Kidney (tissue), 14 donors: Measurements from ENCODE around the gene PA2G4. TPM values are rescaled to one million over a fixed set of nuclear protein-coding genes. Genes with fewer than 3 reads are reported as not detected.
"Not testable (repeated sequence)": the region's sequence is repeated elsewhere in the genome, so short reads cannot be mapped to it uniquely, and the experiment has no call there.

Experiments used
- DNase-seq, 5 donors: peaks; one replicate each; pipeline ENCODE4 v3.0.0-alpha.2; 2013 to 2020
- FAIRE-seq: peaks from 2 replicates; lab custom pipeline; 2012; peaks lifted over from hg19 to GRCh38; lab: Jason Lieb, UNC
- H3K27ac ChIP-seq, 2 donors: one replicate each; pipeline ENCODE4 v1.7.0; 2013; ENCODE audit warnings: low read depth in 2 of 2, low read length in 2 of 2, inconsistent platforms in 1 of 2
- H3K27me3 ChIP-seq: one replicate; pipeline ENCODE4 v1.7.1; 2013; ENCODE audit warnings: low read length, inconsistent platforms; ENCODE audit not compliant: control insufficient read depth, insufficient read depth
- H3K36me3 ChIP-seq, 3 donors: one replicate each; pipeline versions ENCODE4 v1.7.0 to v1.7.1; 2013; ENCODE audit warnings: low read length in 3 of 3, control low read depth in 1 of 3, inconsistent platforms in 1 of 3; ENCODE audit not compliant: insufficient read depth in 3 of 3, control insufficient read depth in 2 of 3
- H3K4me1 ChIP-seq, 3 donors: one replicate each; pipeline versions ENCODE4 v1.7.0 to v1.7.1; 2013; ENCODE audit warnings: low read length in 3 of 3, inconsistent platforms in 1 of 3, low read depth in 1 of 3; ENCODE audit not compliant: control insufficient read depth in 2 of 3, insufficient read depth in 2 of 3
- H3K4me3 ChIP-seq, 3 donors: one replicate each; pipeline versions ENCODE4 v1.7.0 to v1.8.1; 2013; ENCODE audit warnings: low read length in 3 of 3, control low read depth in 1 of 3, inconsistent platforms in 1 of 3
- H3K9ac ChIP-seq, 3 donors: one replicate each; pipeline versions ENCODE4 v1.7.0 to v1.7.1; 2013; ENCODE audit warnings: low read length in 3 of 3, control low read depth in 1 of 3, inconsistent platforms in 1 of 3
- H3K9me3 ChIP-seq, 3 donors: one replicate each; pipeline versions ENCODE4 v1.7.0 to v1.7.1; 2013; ENCODE audit warnings: low read length in 3 of 3, control low read depth in 1 of 3, inconsistent platforms in 1 of 3; ENCODE audit not compliant: control insufficient read depth in 2 of 3, insufficient read depth in 1 of 3
- CTCF ChIP-seq: IDR thresholded peaks from 3 replicates; pipeline ENCODE4 v1.5.1; 2012; ENCODE audit warnings: mild to moderate bottlenecking, moderate library complexity, borderline replicate concordance; ENCODE audit not compliant: insufficient read depth; ENCODE audit errors: extremely low read depth
- intact Hi-C: fragments of 100-400 bp; cut with DNase I; formaldehyde crosslinking; loops from one replicate; pipeline ENCODE4 v1.11.1; 2022
- polyA plus RNA-seq: library from polyadenylated mRNA; stranded (reverse); fragments of 350-450 nt; fragmentation: Illumina TruSeq; extraction: RNeasy Lipid Tissue Mini Kit (QIAGEN cat#74804); gene quantifications from one replicate; pipeline ENCODE4 v1.2.3, GENCODE V29; 2014; ENCODE audit warnings: low read depth, low replicate concordance; ENCODE audit not compliant: insufficient read depth
- total RNA-seq: library from RNA; stranded (reverse); fragmentation: NEBNext Ultra II Directional; extraction: Animal tissue kit (Norgen Biotek cat#: 25700); gene quantifications from one replicate; pipeline ENCODE4 v1.2.1, GENCODE V29; 2021
- donor health status: control.
- donor health status: control.
- donor health status: control.
- donor health status: control.
- donor health status: control.
- donor health status: DM: yes; HTN: yes; CAD: no.
- donor health status: Normal renal cell carcinoma (clear cell type).

PA2G4 gene
- total and polyA plus RNA-seq, 2 donors from 2014 or later = 72.4 to 76.8 TPM

DNA sequence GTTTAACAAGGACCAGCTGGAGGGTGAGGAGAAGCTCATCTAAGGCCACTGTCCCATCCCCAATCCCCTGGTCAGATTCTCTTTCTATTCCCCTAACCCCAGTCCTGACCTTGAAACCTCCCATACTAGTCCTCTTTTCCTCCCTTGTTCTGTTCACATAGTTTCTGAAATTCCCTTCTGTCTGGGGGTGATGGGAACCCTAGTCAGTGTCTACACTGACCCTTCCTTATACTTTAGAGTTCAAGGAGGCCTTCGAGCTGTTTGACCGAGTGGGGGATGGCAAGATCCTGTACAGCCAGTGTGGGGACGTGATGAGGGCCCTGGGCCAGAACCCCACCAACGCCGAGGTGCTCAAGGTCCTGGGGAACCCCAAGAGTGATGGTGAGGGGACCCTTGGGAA lies 50.5 kb downstream of the PA2G4 start:
- TF ChIP-seq CTCF = no peak
- H3K36me3 ChIP-seq = peaks cover under 1 to 5% (median 4%) of the 10 kb centered on the region in 3 donors
- intact Hi-C loops = no loop called here

GRCh38 chr12:56155256-56155845 lies 51.0 kb downstream of the PA2G4 start:
- no peak overlapping the region for H3K9ac ChIP-seq
- no peak for TF ChIP-seq CTCF
- H3K27me3 ChIP-seq = no peaks in the 10 kb centered on the region
- intact Hi-C loops = no loop called here
- peaks cover 2 to 10% (median 8%) of the 10 kb centered on the region in 3 donors for H3K36me3 ChIP-seq
- no peaks in the 10 kb centered on the region for H3K9me3 ChIP-seq
- H3K4me1 ChIP-seq = peaks cover 2 to 27% (median 22%) of the 10 kb centered on the region in 3 donors
- FAIRE-seq = no peak
- DNase-seq = no peak
- H3K27ac ChIP-seq = no peak overlapping the region
- H3K4me3 ChIP-seq = no peak overlapping the region

More for the DNA sequence above, 50.5 kb downstream of the PA2G4 start:
- H3K4me1 ChIP-seq = peaks cover under 1 to 21% (median 16%) of the 10 kb centered on the region in 3 donors
- no peaks in the 10 kb centered on the region for H3K27me3 ChIP-seq
- no peak overlapping the region for H3K27ac ChIP-seq
- H3K9ac ChIP-seq = no peak overlapping the region
- FAIRE-seq (no peak), DNase-seq (peak in 1 of 5 donors; percentile 52)
- no peak overlapping the region for H3K4me3 ChIP-seq
- no peaks in the 10 kb centered on the region for H3K9me3 ChIP-seq

- H3K27me3 ChIP-seq, FAIRE-seq, intact Hi-C loops, H3K9me3 ChIP-seq: not testable (repeated sequence)
- H3K4me3 ChIP-seq = peak overlapping the region in 2 of 3 donors; percentile 71 to 79
- H3K27ac ChIP-seq = peak overlapping the region; percentile 86 to 90
- H3K4me1 ChIP-seq = peaks cover 2 to 33% (median 28%) of the 10 kb centered on the region in 3 donors
- H3K36me3 ChIP-seq = peaks cover 7 to 23% (median 21%) of the 10 kb centered on the region in 3 donors
- DNase-seq = peak in 1 of 5 donors; percentile 43
- H3K9ac ChIP-seq = peak overlapping the region in 1 of 3 donors; percentile 75
Observed at GRCh38 chr12:56156464-56157200, 52.3 kb downstream of the PA2G4 start.
